ENCODE measurements around the gene AEBP1. TPM values are rescaled to one million over a fixed set of nuclear protein-coding genes. Genes with fewer than 3 reads are reported as not detected.
A peak's percentile ranks its signal among the peaks of the same experiment; 100 is the strongest.

AEBP1 gene
- total and polyA plus RNA-seq, 4 donors = 293 to 2,243 (median 977) TPM

GRCh38 chr7:44072364-44073231 lies 31.5 kb upstream of the AEBP1 start:
- intact Hi-C loops (cut with DNase I) = loop anchor here (2.0 to 5.0 kb wide), 4 partner anchors 35 to 125 kb away; partner anchors contain the start of gene POLD2 (in 1 of the 2)
- WGBS, 2 donors = 32 to 33% methylated on average over 12 of the region's 12 CpGs
- DNase-seq (peak; percentile 93 to 96), ATAC-seq (ENCODE audit: low FRiP score) (peak; percentile 77)
- H3K9me3 ChIP-seq (ENCODE audit: control insufficient read depth, low read length) = no peaks in the 10 kb centered on the region
- peak overlapping the region in 1 of 2 donors; percentile 49 for H3K27ac ChIP-seq (ENCODE audit: low read depth in 1 of 2, low read length in 2 of 2)
- H3K4me3 ChIP-seq (ENCODE audit: low read length in 2 of 2) = no peak overlapping the region
- peaks cover 0 to 3% of the 10 kb centered on the region in 2 donors for H3K36me3 ChIP-seq (ENCODE audit: control insufficient read depth in 1 of 2, insufficient read depth in 2 of 2, low read length in 1 of 2)
- H3K27me3 ChIP-seq (ENCODE audit: control insufficient read depth in 1 of 2, insufficient read depth in 2 of 2, low read length in 1 of 2) = no peaks in the 10 kb centered on the region
- no peaks in the 10 kb centered on the region for H3K4me1 ChIP-seq (ENCODE audit: control insufficient read depth in 1 of 2, insufficient read depth in 2 of 2, low read length in 2 of 2)

- peak; percentile 71 for ATAC-seq (ENCODE audit: low FRiP score)
- 42 to 50% methylated on average over 26 of the region's 26 CpGs for WGBS, 2 donors
- Histone ChIP-seq H3K36me3 (ENCODE audit: control insufficient read depth in 1 of 2, insufficient read depth in 2 of 2, low read length in 1 of 2) (peaks cover 0 to 4% of the 10 kb centered on the region in 2 donors), H3K4me1 (ENCODE audit: control insufficient read depth in 1 of 2, insufficient read depth in 2 of 2, low read length in 2 of 2) (no peaks in the 10 kb centered on the region), H3K4me3 (ENCODE audit: low read length in 2 of 2) (no peak overlapping the region), H3K9me3 (ENCODE audit: control insufficient read depth, low read length) (no peaks in the 10 kb centered on the region), H3K27ac (ENCODE audit: low read depth in 1 of 2, low read length in 2 of 2) (peak overlapping the region in 1 of 2 donors; percentile 49), H3K27me3 (ENCODE audit: control insufficient read depth in 1 of 2, insufficient read depth in 2 of 2, low read length in 1 of 2) (no peaks in the 10 kb centered on the region)
- DNase-seq = peak; percentile 92 to 93
- intact Hi-C loops (cut with DNase I) = loop anchor here (2.0 to 5.0 kb wide), 4 partner anchors 33 to 123 kb away; partner anchors contain the start of gene POLD2 (in 1 of the 2)
Measured at GRCh38 chr7:44073664-44074348, 30.3 kb upstream of the AEBP1 start.

GRCh38 chr7:44074349-44074695 lies 29.8 kb upstream of the AEBP1 start:
- H3K27me3 ChIP-seq (ENCODE audit: control insufficient read depth in 1 of 2, insufficient read depth in 2 of 2, low read length in 1 of 2) = no peaks in the 10 kb centered on the region
- ATAC-seq (ENCODE audit: low FRiP score) (peak; percentile 16), DNase-seq (no peak)
- intact Hi-C loops (cut with DNase I) = loop anchor here (5.0 kb wide), 3 partner anchors 33 to 123 kb away; partner anchors contain the start of gene POLD2 (in 1 of the 2)
- WGBS, 2 donors = 91 to 93% methylated on average over 13 of the region's 13 CpGs
- peaks cover 0 to 4% of the 10 kb centered on the region in 2 donors for H3K36me3 ChIP-seq (ENCODE audit: control insufficient read depth in 1 of 2, insufficient read depth in 2 of 2, low read length in 1 of 2)
- H3K27ac ChIP-seq (ENCODE audit: low read depth in 1 of 2, low read length in 2 of 2) = no peak overlapping the region
- H3K4me3 ChIP-seq (ENCODE audit: low read length in 2 of 2) = no peak overlapping the region
- no peaks in the 10 kb centered on the region for H3K9me3 ChIP-seq (ENCODE audit: control insufficient read depth, low read length)
- H3K4me1 ChIP-seq (ENCODE audit: control insufficient read depth in 1 of 2, insufficient read depth in 2 of 2, low read length in 2 of 2) = no peaks in the 10 kb centered on the region

DNA sequence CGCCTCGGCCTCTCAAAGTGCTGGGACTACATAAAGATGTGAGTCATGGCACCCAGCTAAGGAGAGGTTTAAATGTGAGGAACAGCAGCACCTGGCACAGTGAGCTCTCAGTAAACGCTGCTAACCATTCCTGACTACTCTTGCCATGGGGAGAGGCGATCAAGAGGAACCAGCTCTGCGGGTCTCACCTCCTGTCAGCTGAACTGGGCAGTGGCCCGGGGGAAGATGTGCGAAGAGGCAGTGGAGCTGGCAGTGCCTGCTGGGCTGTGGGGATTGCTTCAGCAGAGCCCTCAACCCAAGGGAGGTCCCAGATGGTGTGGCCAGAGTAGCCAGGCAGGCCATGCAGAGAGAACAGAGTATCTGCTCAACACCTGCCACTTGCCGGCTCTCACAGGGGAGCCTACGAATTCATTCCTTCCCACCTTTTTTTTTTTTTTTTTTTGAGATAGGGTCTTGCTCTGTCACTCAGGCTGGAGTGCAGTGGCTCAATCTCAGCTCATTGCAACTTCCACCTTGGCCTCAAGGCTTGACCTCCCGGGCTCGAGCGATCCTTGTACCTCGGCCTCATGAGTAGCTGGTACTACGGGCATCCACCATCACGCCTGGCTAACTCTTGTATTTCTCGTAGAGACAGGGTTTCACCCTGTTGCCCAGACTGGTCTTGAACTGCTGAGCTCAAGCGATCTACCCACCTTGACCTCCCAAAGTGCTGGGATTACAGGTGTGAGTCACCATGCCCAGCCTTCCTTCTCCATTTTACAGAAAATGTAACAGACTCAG lies 28.7 kb upstream of the AEBP1 start:
- no peaks in the 10 kb centered on the region for H3K4me1 ChIP-seq (ENCODE audit: control insufficient read depth in 1 of 2, insufficient read depth in 2 of 2, low read length in 2 of 2)
- H3K27me3 ChIP-seq (ENCODE audit: control insufficient read depth in 1 of 2, insufficient read depth in 2 of 2, low read length in 1 of 2) = no peaks in the 10 kb centered on the region
- no peak overlapping the region for H3K27ac ChIP-seq (ENCODE audit: low read depth in 1 of 2, low read length in 2 of 2)
- intact Hi-C loops (cut with DNase I) = no loop called here
- no peak overlapping the region for H3K4me3 ChIP-seq (ENCODE audit: low read length in 2 of 2)
- DNase-seq (peak; percentile 40 to 62), ATAC-seq (ENCODE audit: low FRiP score) (no peak)
- H3K9me3 ChIP-seq (ENCODE audit: control insufficient read depth, low read length) = no peaks in the 10 kb centered on the region
- WGBS, 2 donors = 95 to 96% methylated on average over 17 of the region's 17 CpGs
- H3K36me3 ChIP-seq (ENCODE audit: control insufficient read depth in 1 of 2, insufficient read depth in 2 of 2, low read length in 1 of 2) = peaks cover 0 to 4% of the 10 kb centered on the region in 2 donors

DNA sequence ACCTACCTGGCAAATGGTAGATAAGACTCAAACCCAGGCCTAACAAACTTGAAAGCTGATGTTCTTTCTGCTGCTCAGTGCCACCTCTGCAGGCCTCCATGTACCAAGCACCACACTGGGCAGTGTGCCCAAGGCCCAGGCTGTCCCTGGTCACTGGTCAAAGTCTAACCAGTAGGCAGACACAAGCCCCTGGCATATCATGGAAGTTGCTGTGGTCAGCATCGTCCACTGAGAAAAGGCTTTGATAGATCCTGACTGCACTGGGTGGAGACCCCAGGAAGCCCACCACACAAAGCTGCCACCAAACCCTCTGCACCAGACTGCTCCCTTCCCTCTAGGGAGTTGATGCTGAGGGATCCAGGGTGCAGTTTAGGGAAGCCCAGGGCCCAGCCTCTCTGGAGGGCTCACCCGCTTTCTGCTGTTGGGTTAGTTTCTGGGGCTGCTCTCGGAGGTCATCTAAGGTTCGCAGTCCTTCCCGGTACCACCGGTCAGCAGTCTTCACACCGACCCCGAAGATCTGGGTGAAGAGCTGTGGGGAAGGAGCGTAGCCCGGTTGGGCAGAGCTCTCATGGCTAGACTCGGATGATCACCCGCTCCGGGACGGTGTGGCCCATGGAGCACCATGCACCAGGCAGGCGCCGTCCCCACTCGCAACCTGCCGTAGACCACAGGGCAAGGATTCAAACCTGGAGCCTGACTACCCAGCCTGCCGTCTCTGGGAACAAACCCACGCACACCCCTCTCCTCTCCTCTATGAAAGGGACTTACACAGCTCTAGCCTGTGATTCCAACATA lies 27.8 kb upstream of the AEBP1 start:
- peaks cover 0 to 4% of the 10 kb centered on the region in 2 donors for H3K36me3 ChIP-seq (ENCODE audit: control insufficient read depth in 1 of 2, insufficient read depth in 2 of 2, low read length in 1 of 2)
- WGBS, 2 donors = 91 to 93% methylated on average over 20 of the region's 20 CpGs
- ATAC-seq (ENCODE audit: low FRiP score) = no peak

GRCh38 chr7:44077061-44077460 lies 27.1 kb upstream of the AEBP1 start:
- Histone ChIP-seq H3K27ac (ENCODE audit: low read depth in 1 of 2, low read length in 2 of 2) (no peak overlapping the region), H3K36me3 (ENCODE audit: control insufficient read depth in 1 of 2, insufficient read depth in 2 of 2, low read length in 1 of 2) (peaks cover 0 to 4% of the 10 kb centered on the region in 2 donors), H3K4me3 (ENCODE audit: low read length in 2 of 2) (no peak overlapping the region), H3K27me3 (ENCODE audit: control insufficient read depth in 1 of 2, insufficient read depth in 2 of 2, low read length in 1 of 2) (no peaks in the 10 kb centered on the region), H3K9me3 (ENCODE audit: control insufficient read depth, low read length) (no peaks in the 10 kb centered on the region), H3K4me1 (ENCODE audit: control insufficient read depth in 1 of 2, insufficient read depth in 2 of 2, low read length in 2 of 2) (no peaks in the 10 kb centered on the region)
- 88 to 97% methylated on average over 9 of the region's 9 CpGs for WGBS, 2 donors
- no peak for ATAC-seq (ENCODE audit: low FRiP score)
- intact Hi-C loops (cut with DNase I) = no loop called here
- DNase-seq = peak; percentile 12 to 61

More for the DNA sequence above, 27.8 kb upstream of the AEBP1 start:
- Histone ChIP-seq H3K27ac (ENCODE audit: low read depth in 1 of 2, low read length in 2 of 2) (no peak overlapping the region), H3K9me3 (ENCODE audit: control insufficient read depth, low read length) (no peaks in the 10 kb centered on the region), H3K4me1 (ENCODE audit: control insufficient read depth in 1 of 2, insufficient read depth in 2 of 2, low read length in 2 of 2) (no peaks in the 10 kb centered on the region), H3K27me3 (ENCODE audit: control insufficient read depth in 1 of 2, insufficient read depth in 2 of 2, low read length in 1 of 2) (no peaks in the 10 kb centered on the region), H3K4me3 (ENCODE audit: low read length in 2 of 2) (no peak overlapping the region)
- DNase-seq = peak; percentile 35 to 65
- intact Hi-C loops (cut with DNase I) = no loop called here

DNA sequence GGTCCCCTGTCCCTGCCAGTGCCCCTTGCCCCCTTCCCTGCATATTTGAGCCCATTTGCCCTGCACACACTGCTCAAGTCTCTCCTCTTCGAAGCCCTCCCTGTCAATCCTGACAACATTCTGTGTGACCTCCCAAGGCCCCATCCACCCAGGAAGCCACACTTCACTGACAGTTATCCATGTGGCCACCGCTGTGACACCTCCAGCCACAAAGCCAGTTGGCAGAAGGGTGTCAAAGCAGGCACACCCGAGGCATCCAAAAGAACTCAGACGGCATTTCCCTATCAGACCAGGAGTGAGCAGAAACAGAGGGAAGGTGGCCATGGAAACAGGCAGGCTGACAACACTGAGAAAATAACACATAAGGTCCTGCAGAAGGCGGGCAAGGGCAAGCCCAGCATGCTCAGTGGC lies 26.5 kb upstream of the AEBP1 start:
- Histone ChIP-seq H3K27me3 (ENCODE audit: control insufficient read depth in 1 of 2, insufficient read depth in 2 of 2, low read length in 1 of 2) (no peaks in the 10 kb centered on the region), H3K27ac (ENCODE audit: low read depth in 1 of 2, low read length in 2 of 2) (no peak overlapping the region), H3K9me3 (ENCODE audit: control insufficient read depth, low read length) (no peaks in the 10 kb centered on the region), H3K36me3 (ENCODE audit: control insufficient read depth in 1 of 2, insufficient read depth in 2 of 2, low read length in 1 of 2) (peaks cover 0 to 4% of the 10 kb centered on the region in 2 donors), H3K4me1 (ENCODE audit: control insufficient read depth in 1 of 2, insufficient read depth in 2 of 2, low read length in 2 of 2) (no peaks in the 10 kb centered on the region), H3K4me3 (ENCODE audit: low read length in 2 of 2) (no peak overlapping the region)
- peak; percentile 28 to 36 for DNase-seq
- WGBS, 2 donors = 52 to 58% methylated on average over 5 of the region's 5 CpGs
- no peak for ATAC-seq (ENCODE audit: low FRiP score)
- intact Hi-C loops (cut with DNase I) = loop anchor here in 1 of 2 donors (2.0 kb wide), 1 partner anchor 29 kb away; no protein-coding TSS in a partner anchor

Data from aorta (tissue), 5 donors.